AG08396 (cell line): ENCODE data around the gene CUX1.

Source experiments
- DNase-seq: peaks from one replicate; pipeline ENCODE4 v3.0.0; 2012; ENCODE audit warnings: low spot score, mixed read lengths

The CUX1 gene

DNA sequence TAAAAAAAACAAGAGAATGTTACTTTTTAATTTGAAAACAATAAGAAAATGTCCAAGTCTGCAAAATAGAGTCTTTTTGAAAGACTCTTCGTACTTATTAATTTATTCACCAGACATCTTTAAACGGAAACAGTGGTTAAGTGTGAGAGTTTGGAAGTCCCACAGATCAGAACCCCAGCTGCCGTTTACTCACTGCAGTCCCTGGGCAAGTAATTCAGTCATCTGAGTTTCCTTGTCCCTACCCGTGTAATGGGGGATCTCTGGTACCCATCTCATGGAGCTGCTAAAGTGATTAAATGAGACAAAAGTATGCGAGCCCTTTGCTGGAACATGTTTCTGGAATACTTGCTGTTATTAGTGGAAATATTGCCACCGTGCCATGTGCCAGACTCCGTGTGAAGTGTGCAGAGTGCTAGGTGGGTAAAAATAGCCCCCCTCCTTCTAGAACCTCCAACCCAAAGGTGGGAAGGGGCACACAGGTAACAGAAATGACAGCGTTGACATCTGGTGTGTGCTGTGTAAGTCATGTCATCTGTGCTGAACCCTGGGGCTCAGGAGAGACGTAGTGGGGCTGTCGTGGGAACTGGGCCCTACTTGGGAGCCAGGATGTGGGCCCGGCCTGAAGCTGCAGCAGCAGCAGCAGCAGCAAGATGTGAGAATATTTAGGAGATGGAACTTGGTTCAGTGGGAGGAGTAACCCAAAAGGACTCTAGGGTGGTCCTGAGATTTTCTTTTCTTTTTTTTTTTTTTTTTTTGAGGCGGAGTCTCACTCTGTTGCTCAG, 140.5 kb downstream of the CUX1 start:
- no peak for DNase-seq

DNA sequence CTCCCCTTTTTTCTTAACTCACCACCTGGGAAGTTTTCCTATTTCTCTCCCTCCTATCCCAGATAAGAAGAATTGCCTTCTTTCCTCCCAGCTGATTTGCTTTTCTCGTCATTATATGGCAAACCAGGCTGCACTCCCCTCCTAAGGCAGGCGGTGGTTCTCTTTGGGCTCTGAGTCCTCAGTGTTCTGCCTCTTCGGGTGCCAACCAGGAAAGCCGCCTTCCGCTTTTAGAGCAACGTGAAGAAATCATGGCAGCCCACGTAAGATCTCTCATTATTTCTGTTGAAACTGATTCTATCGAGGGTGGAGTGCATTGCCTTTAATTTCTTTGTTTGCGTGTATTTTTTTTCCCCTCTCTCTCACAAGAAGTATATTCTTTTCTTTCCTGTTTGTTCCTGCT, 141.9 kb downstream of the CUX1 start:
- no peak for DNase-seq

DNA sequence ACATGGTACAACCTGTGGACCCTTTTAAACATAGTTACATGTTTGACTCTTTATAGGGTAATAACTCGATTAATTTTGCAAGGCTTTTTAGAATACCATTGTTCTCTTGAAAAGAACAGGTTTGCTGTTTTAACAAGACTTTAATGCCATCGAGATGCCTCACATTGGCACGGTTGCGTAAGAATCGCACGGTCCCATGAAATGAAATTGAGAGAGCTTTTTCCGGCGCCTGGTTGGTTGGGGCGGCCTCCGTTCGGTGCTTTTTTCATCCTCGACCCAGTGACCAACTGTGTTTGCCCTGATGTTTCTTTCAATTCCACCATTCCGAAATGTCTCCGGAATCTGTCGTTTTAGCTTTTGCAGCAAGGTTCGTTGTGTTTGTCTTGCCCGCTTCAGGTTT, 142.4 kb downstream of the CUX1 start:
- DNase-seq = no peak

DNA sequence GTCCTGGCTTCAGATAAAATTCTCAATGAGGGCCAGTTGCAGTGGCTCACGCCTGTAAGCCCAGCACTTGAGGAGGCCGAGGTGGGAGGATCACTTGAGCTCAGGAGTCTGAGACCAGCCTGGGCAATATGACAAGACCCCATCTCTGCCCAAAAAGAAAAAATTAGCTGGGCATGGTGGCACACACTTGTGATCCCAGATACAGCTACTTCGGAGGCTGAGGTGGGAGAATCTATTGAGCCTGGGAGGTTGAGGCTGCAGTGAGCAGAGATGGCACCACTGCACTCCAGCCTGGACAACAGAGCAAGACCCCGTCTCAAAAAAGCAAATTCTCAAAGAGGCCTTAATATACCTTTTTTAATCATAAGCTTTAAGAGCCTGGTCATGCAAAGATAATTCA, 142.9 kb downstream of the CUX1 start:
- no peak for DNase-seq

DNA sequence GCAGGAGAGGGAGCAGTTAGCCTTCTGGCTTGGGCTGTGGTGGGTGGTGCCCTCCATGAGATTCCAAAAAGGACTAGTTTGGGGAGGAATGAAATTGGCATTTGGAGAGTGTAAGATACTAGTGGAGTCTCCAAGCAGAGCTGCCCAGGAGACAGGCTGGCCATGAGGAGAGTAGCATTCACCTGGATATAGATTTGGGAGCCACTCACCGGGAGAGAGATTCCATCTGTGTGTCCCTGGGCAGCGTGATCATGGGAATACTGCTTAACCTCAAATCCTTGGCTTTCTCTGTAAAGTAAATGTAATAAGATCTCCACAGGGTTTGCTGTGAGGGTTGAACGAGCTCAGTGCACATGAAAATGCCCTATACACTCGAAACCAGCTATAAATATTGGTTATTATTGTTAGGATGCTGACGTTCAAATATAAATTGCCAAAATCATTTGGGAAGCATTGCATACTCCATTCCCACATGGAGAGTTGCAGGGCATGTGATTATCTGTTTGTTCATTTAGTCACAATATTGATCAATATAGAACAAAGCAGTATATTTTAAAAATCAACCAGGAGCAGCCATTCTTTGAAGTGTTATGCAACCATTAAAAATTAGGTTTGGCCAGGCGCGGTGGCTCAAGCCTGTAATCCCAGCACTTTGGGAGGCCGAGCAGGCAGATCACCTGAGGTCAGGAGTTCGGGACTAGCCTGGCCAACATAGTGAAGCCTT, 143.7 kb downstream of the CUX1 start:
- DNase-seq = no peak

DNA sequence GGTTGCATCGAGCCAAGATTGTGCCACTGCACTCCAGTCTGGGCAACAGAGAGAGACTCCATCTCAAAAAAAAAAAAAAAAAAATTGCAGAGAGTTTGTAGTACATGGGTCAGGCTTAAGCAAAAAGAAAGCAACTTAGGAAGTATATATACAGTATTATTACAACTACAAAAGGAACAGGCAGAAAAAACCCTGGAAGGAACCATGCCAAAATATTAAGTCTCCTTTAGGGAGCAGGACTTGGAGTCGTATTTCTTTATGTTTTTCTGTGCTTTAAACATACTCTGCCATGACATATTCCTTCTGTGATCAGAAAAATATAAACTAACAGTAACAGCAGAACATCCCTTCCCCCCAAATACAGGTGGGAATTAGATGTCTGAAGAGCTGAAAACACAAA, 144.4 kb downstream of the CUX1 start:
- no peak for DNase-seq

DNA sequence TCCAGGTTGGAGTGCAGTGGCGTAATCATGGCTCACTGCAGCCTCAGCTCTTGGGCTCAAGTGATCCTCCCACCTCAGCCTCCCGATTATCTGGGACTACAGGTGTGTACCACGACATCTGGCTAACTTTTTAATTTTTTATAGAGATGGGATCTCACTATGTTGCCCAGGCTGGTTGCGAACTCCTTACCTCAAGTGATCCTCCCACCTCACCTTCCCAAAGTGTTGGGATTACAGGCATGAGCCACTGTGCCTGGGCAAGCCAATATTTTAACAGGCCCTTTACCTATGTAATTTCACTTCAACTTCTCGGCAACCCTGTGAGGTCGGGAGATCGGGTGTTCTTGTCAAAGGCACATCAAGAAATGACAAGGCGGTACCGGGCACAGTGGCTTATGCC, 146.3 kb downstream of the CUX1 start:
- no peak for DNase-seq

DNA sequence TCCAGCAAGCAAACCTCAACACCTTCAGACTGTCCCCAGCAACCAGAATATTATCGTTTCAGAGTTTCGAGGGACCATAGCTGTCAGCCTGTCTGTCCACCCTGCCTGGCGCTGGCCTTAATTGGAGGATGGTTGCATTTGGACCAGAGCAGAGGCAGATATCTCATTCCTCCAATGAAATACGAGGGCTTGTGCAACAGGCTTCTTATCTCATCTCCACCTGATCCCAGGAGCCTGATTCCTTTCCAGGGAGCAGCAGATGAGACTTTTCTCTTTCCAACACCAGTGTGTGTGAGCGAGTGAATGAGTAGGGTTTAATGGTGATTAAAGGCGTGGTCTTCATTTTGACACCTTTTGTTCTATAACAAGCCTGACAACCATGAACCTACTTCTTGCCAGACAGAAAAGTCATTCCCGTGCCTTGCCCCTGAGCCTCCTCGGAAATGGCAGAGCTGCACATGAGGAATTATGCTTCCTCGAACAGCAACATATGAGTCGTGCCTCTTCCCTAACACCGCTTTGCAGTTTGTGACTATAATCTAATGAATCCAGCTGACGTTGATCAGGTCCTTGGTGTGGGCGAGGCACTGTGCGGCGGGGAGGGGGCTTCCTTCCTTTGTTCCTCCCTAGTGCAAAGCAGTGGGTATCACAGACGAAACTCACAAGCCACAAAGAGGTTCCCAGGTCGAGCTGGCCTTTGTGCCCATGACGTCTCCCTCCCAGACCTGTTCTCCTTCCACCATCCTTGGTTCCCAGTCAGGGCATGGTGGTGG, 147.4 kb downstream of the CUX1 start:
- DNase-seq = no peak

DNA sequence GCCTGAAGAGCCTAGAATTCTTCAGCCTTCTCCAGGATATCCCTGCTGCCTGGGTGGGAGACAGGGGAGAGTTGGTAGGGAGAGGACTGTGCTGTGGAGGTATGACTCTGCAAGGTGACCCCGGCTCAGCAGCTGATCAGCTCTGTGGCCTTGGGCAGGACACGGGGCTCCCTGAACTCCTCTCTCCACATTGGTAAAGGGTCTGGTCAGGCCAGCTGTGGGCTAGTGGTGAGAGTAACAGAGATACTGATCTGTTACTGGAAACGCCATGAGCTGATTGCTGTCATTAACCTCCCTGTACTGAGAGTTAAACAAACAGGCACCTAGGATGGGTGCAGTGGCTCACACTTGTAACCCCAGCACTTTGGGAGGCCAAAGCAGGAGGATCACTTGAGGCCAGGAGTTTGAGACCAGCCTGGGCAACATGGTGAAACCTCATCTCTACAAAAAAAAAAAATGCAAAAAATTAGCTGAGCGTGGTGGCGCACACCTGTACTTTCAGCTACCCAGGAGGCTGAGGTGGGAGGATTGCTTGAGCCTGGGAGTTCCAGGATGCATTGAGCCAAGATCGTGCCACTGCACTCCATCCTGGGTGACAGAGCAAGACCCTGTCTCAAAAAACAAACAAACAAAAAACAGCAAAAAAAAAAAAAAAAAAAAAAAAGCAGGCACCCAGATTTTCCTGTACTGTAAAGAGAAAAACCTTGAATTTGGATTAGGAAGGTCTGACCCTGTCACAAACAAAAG, 151.5 kb downstream of the CUX1 start:
- DNase-seq = no peak

DNA sequence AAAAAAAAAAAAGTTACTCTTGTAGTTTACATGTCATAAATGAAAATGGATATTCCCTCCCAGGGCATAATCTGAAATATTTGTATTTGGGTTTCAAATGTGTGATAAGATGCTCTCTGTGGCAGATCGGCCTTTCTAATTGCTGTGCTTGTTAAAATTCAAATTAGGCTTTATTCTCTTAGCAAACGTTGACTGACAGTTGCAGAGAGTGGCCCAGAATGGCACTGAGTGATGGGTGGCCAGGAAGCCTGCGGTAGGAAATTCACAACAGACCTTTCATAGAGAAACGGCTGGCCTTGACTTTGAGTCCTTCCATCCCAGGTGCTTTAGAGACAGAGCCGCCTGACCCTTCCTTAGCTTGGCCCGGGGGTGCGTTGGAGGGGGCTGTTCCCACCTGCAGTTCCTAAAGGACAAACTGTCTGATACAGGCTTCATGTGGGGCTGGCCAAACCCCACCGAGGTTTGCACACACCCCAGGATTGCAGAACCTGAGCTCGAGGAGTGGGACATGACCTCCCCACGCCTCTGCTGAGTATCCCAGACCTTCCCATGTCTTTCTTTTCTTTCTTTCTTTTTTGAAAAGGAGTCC, 152.7 kb downstream of the CUX1 start:
- DNase-seq = no peak

DNA sequence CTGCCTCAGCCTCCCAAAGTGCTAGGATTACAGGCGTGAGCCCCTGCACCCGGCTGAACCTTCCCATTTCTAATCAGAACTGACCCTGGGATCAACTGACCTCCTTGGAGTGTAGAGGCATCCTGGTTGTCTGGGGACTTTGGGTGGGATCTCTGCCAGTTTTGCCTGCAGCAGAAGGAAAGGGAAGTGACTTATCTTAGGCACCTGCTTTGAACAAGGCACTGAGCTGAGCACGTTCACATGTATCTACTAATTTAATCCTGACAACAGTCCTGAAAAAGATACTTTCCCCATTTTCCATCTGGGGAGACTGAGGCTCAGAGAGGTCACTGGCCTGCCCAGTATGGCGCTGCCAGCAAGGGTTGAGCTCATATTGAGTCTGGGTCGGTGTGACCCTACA, 153.4 kb downstream of the CUX1 start:
- DNase-seq = no peak

DNA sequence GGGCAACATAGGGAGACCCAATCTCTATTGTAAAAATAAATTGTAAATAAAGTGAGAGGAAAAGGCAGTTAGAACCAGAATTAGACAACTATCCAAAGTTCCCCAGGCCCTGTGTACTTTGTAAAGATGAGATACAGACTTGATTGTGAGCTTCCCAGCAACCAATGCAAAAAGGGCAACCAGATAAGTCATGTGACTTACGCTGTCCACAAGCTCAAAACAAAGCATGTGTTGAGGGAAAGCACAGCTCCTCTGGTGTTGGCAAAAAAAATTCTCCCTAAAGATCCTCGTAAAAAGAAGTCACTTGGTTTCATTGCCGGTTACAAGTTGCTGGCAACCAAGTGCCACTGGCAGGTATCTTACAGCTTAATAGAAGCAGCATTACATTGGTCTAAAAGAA, 154.0 kb downstream of the CUX1 start:
- no peak for DNase-seq

DNA sequence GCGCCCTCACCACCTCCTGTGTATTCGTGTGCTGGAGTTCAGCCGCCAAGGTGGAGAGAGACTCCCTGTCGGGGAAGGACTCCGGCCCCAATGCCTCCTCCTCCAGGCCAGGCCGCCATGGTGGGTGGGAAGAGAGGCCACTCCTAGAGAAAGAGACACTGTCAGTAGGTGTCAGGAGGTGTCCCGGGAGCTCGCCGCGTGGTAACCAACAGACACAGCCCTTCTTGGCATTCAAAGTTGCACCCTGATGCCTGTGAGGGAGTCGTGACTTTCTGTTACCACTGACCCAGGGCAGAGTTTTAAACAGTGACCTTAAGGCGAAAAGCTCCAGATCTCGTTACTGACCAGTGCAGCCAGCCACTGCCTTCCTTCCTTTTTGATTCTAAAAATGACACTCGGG, 155.2 kb downstream of the CUX1 start:
- no peak for DNase-seq

DNA sequence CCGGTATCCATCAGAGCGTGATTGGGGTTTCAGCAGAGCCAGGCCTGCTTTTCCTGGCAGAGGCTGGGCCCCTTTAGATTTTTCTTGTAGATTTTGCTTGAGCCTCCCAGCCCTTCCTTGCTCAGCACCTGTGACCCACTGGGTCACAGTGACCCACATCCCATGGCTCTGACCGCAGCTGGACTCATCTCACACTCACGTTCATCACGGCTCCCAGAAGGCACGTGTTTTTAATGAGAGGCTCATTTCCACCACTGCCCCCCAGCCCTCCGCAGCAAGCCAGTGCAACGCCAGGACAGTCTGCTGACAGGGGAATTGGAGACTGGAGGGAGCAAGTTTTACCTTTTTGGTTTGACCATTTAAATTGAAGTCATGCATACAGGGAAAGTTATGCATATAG, 155.7 kb downstream of the CUX1 start:
- DNase-seq = no peak

DNA sequence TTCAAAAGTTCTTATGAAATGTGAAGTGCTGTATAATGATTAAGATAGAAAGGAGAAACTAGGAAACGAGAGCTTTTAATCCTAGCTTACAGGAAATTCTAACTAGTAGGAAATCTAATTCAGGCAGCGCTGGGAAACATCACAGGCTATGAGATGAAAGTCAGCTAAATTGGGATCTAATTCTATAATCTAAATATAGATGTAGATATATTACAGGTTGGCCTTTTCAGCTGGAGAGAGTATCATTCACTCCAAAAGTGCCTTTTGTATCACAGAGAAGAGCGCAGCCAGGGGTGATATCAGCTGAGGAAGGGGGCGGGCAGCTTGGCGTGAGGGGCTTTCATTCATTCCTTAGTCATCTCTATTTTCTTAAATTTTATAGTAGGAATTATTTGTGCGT, 157.0 kb downstream of the CUX1 start:
- no peak for DNase-seq

DNA sequence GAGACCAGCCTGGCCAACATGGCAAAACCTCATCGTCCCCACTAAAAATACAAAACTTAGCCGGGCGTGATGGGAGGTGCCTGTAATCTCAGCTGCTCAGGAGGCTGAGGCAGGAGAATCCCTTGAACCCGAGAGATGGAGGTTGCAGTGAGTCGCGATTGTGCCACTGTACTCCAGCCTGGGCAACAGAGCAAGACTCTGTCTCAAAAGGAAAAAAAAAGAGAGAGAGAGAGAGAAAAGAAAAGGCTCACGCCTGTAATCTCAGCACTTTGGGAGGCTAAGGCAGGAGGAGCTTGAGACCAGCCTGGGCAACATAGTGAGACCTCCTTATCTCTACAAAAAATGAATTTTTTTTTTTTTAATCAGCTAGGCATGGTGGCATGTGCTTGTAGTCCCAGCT, 157.6 kb downstream of the CUX1 start:
- DNase-seq = no peak

DNA sequence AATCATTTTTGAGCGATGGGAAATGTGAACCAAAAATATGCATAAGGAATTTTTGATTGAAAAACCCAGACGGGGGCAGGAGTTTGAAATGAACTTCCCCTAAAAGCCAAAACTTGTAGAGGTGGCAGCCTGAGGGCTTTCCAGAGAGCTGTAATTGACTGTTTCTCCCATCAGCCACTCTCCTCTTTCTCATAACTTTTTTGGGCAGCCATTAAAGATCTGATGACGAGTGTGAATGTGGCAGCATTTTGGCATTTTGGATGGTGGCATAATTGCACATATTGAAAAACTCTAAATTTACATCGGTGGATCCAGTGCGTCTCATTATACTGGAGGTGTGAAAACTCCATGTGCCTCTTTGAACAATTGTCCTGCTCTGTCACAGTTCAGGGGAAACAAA, 159.0 kb downstream of the CUX1 start:
- no peak for DNase-seq

DNA sequence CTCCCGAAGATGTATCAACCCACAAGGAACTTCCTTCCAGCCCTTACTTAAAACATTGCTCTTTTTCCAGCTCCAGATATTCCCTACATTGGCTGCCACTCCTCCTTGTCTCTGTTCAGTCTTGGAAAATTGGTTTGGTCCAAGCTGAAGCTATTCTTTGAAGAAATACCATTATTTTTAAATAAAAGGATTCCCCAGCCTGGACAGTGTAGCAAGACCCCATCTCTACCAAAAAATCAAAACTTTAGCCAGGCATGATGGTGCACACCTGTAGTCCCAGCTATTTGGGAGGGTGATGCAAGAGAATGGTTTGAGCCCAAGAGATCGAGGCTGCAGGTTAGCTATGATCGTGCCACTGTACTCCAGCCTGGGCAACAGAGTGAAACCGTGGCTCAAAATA, 159.8 kb downstream of the CUX1 start:
- no peak for DNase-seq

DNA sequence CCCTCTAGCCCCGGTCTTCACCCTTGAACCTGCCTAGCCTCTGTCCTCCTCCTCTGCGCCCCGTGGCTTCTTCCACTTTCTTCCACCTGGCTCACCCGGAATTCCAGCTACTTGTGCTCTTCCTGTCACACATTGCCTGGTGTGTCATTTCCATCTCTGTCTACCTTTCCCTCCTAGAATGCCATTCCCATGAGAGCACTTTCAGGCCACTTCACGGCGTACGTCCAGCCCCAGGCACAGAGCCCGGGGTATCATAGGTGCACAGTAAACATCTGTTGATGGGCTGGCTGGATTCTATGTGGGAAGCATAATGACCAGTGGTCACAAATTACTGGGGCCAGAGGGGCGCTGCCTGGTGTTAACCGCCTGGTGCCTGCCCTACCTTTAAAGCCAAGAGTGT, 161.3 kb downstream of the CUX1 start:
- DNase-seq = no peak

DNA sequence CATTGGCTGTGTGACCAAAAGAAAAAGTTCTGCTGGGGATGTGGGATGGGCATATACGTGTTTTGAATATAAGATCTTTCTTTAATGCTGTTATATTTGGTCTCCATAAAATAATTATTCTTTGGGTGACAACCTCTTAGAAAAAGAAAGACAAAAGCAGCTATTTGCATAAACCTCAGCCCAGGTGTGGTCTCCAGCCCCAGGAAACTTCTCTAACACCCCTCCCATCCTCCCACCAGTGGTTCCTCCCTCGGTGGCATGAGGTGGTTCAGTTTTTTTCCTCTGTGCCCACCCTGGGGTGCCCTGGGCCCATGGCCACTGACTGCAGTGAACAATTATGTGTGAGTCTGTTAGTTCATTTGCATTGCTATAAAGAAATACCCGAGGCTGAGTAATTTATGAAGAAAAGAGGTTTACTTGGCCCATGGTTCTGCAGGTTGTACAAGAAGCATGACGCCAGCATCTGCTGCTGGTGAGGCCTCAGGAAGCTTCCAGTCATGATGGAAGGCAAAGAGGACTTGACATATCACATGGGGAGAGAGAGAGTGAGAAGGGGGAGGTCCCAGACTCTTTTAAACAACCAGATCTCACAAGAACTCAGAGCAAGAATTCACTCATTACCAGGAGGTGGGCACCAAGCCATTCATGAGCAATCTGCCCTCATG, 165.9 kb downstream of the CUX1 start:
- no peak for DNase-seq

DNA sequence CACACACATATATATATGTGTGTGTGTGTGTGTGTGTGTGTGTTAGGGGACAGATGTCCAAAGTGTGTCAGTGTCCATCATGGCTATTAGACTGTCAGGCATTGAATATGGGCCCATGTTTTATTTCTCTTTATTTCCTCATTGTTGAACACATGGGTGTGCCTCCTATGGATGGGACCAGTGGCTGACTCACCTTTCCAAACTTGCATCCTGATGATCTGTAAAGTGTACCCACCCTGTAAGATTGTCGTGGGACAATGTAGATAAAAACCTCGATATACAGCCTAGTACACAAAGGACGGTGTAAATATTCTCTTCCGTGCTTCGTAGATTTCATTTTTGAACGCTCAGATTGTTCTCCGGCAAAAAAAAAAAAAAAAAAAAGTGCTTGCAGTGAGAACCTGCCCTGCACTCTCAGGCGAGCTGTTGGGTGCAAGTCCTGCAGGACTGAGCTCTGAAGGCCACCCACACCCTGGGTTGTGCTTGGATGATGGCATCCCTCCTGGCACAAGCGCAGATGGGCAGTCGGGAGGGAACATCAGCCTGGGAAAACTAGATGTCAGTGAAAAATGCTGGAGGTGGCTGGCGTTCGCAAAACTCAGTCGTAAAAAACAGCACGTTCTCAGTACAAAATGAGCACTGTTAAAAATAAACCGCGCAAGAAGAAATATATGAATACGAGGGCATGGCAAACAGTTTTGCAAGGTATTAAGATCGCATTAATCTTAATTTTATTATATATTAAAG, 166.9 kb downstream of the CUX1 start:
- no peak for DNase-seq
